WERI-Rb-1 (cell line): ENCODE data around the gene MUC21.

Experiments used
- DNase-seq: peaks from one replicate; pipeline ENCODE4 v3.0.0-alpha.2; 2020
- H3K27ac ChIP-seq: fragments of 250-450 bp; sonication (Bioruptor Pico); 2 replicates; pipeline ENCODE4 v1.5.1; 2020; ENCODE audit warnings: mild to moderate bottlenecking, moderate library complexity
- H3K27me3 ChIP-seq: fragments of 250-450 bp; sonication (Bioruptor Pico); 2 replicates; pipeline ENCODE4 v1.5.1; 2021; ENCODE audit warnings: mild to moderate bottlenecking, low read depth, moderate library complexity; ENCODE audit not compliant: insufficient read depth, severe bottlenecking
- H3K36me3 ChIP-seq: fragments of 250-450 bp; sonication (Bioruptor Pico); 2 replicates; pipeline ENCODE4 v1.5.1; 2020; ENCODE audit warnings: mild to moderate bottlenecking, moderate library complexity
- H3K4me3 ChIP-seq: 2 replicates; pipeline ENCODE4 v1.5.1; 2011; ENCODE audit warnings: low read depth, mild to moderate bottlenecking, control low read depth, low read length
- H3K9me3 ChIP-seq: fragments of 250-450 bp; sonication (Bioruptor Pico); 2 replicates; pipeline ENCODE4 v1.5.1; 2021; ENCODE audit warnings: mild to moderate bottlenecking, moderate library complexity; ENCODE audit not compliant: severe bottlenecking
- CTCF ChIP-seq: IDR thresholded peaks from 2 replicates; pipeline ENCODE4 v1.5.1; 2011; ENCODE audit warnings: low read depth, mild to moderate bottlenecking, control low read depth, inconsistent platforms, low read length

MUC21 gene

GRCh38 chr6:30942338-30943060, 41.0 kb upstream of the MUC21 start:
- DNase-seq = peak; percentile 60
- H3K27ac ChIP-seq = no peak overlapping the region
- no peaks in the 10 kb centered on the region for H3K9me3 ChIP-seq
- no peaks in the 10 kb centered on the region for H3K36me3 ChIP-seq
- peak; percentile 45 for TF ChIP-seq CTCF
- H3K27me3 ChIP-seq = peaks cover 44% of the 10 kb centered on the region
- H3K4me3 ChIP-seq = no peak overlapping the region

- Histone ChIP-seq H3K4me3 (no peak overlapping the region), H3K27me3 (peaks cover 59% of the 10 kb centered on the region), H3K36me3 (no peaks in the 10 kb centered on the region), H3K27ac (no peak overlapping the region), H3K9me3 (peaks cover 10% of the 10 kb centered on the region)
- DNase-seq = no peak
- no peak for TF ChIP-seq CTCF
Measured at GRCh38 chr6:30944051-30944450, 39.5 kb upstream of the MUC21 start.

GRCh38 chr6:30945281-30945680, 38.2 kb upstream of the MUC21 start:
- Histone ChIP-seq H3K27ac (no peak overlapping the region), H3K27me3 (peaks cover 59% of the 10 kb centered on the region), H3K9me3 (peaks cover 10% of the 10 kb centered on the region), H3K4me3 (no peak overlapping the region), H3K36me3 (no peaks in the 10 kb centered on the region)
- DNase-seq = no peak
- TF ChIP-seq CTCF = no peak

- peaks cover 18% of the 10 kb centered on the region for H3K9me3 ChIP-seq
- no peak for TF ChIP-seq CTCF
- no peak overlapping the region for H3K4me3 ChIP-seq
- H3K27me3 ChIP-seq = peaks cover 64% of the 10 kb centered on the region
- DNase-seq = no peak
- H3K27ac ChIP-seq = no peak overlapping the region
- H3K36me3 ChIP-seq = no peaks in the 10 kb centered on the region
Measured at GRCh38 chr6:30947231-30947630, 36.3 kb upstream of the MUC21 start.

GRCh38 chr6:30948811-30949210, 34.7 kb upstream of the MUC21 start:
- Histone ChIP-seq H3K27ac (no peak overlapping the region), H3K27me3 (peaks cover 72% of the 10 kb centered on the region)

More at GRCh38 chr6:30948811-30949210, 34.7 kb upstream of the MUC21 start:
- H3K36me3 ChIP-seq = no peaks in the 10 kb centered on the region
- no peak for DNase-seq
- peaks cover 23% of the 10 kb centered on the region for H3K9me3 ChIP-seq
- TF ChIP-seq CTCF = no peak
- H3K4me3 ChIP-seq = no peak overlapping the region
